HepG2 (cell line): Measurements from ENCODE around the gene CTIF. TPM values are rescaled to one million over a fixed set of nuclear protein-coding genes. Genes with fewer than 3 reads are reported as not detected.

Experiments
- ARID4A ChIP-seq: sonication (generic); formaldehyde crosslinking; IDR thresholded peaks from 2 replicates; pipeline ENCODE4 v1.5.0; 2020; ENCODE audit warnings: mild to moderate bottlenecking, missing genetic modification reagents, borderline replicate concordance
- DPF2 ChIP-seq: sonication (generic); formaldehyde crosslinking; IDR thresholded peaks from 2 replicates; pipeline ENCODE4 v1.4.0; 2020; ENCODE audit warnings: mild to moderate bottlenecking, low read depth, missing genetic modification reagents, borderline replicate concordance
- MBNL3 ChIP-seq: fragments of 250-450 bp; sonication (Bioruptor Pico); conservative IDR thresholded peaks from 2 replicates; pipeline ENCODE4 v1.8.0; 2022; ENCODE audit warnings: mild to moderate bottlenecking, inconsistent platforms
- NR2F6 ChIP-seq, 2 experiments: IDR thresholded peaks; 2 replicates each; pipeline ENCODE4 v1.6.1; 2016; ENCODE audit warnings: antibody characterized with exemption in 1 of 2, mild to moderate bottlenecking in 1 of 2
- PATZ1 ChIP-seq: sonication (generic); formaldehyde crosslinking; IDR thresholded peaks from 2 replicates; pipeline ENCODE4 v1.4.0; 2020; ENCODE audit warnings: missing genetic modification reagents
- REL ChIP-seq: sonication (generic); formaldehyde crosslinking; conservative IDR thresholded peaks from 2 replicates; pipeline ENCODE4 v1.8.0; 2022; ENCODE audit warnings: mild to moderate bottlenecking, missing genetic modification reagents, moderate library complexity
- RORA ChIP-seq: sonication (generic); formaldehyde crosslinking; IDR thresholded peaks from 2 replicates; pipeline ENCODE4 v1.5.0; 2020; ENCODE audit warnings: mild to moderate bottlenecking, missing genetic modification reagents, moderate library complexity
- SNAPC5 ChIP-seq: sonication (generic); formaldehyde crosslinking; IDR thresholded peaks from 2 replicates; pipeline ENCODE4 v1.8.1; 2023; ENCODE audit warnings: mild to moderate bottlenecking, missing genetic modification reagents, borderline replicate concordance
- SRSF9 ChIP-seq: fragments of 200-400 bp; formaldehyde crosslinking; IDR thresholded peaks from 2 replicates; pipeline ENCODE4 v1.6.1; 2018; ENCODE audit warnings: borderline replicate concordance, mild to moderate bottlenecking, low read depth, low read length; ENCODE audit not compliant: insufficient read depth, poor library complexity, severe bottlenecking
- TP53 ChIP-seq: sonication (generic); formaldehyde crosslinking; conservative IDR thresholded peaks from 2 replicates; pipeline ENCODE4 v1.4.0; 2020; ENCODE audit warnings: missing genetic modification reagents
- ZNF468 ChIP-seq: sonication (generic); formaldehyde crosslinking; IDR thresholded peaks from 2 replicates; pipeline ENCODE4 v1.8.0; 2022; ENCODE audit warnings: mild to moderate bottlenecking, moderate library complexity, missing genetic modification reagents
- ZNF512B ChIP-seq: sonication (generic); formaldehyde crosslinking; IDR thresholded peaks from 2 replicates; pipeline ENCODE4 v1.5.1; 2020; ENCODE audit warnings: missing genetic modification reagents, mild to moderate bottlenecking, borderline replicate concordance
- ZNF678 ChIP-seq: sonication (generic); formaldehyde crosslinking; IDR thresholded peaks from 2 replicates; pipeline ENCODE4 v1.4.0; 2020; ENCODE audit warnings: mild to moderate bottlenecking, missing genetic modification reagents
- ZNF703 ChIP-seq: sonication (generic); formaldehyde crosslinking; IDR thresholded peaks from 2 replicates; pipeline ENCODE4 v1.5.1; 2020; ENCODE audit warnings: missing genetic modification reagents, mild to moderate bottlenecking, moderate library complexity, borderline replicate concordance
- ZNF780A ChIP-seq: sonication (generic); formaldehyde crosslinking; IDR thresholded peaks from 2 replicates; pipeline ENCODE4 v1.8.0; 2022; ENCODE audit warnings: mild to moderate bottlenecking, missing genetic modification reagents, moderate library complexity
- ZNF841 ChIP-seq: sonication (generic); formaldehyde crosslinking; IDR thresholded peaks from 2 replicates; pipeline ENCODE4 v1.8.1; 2023; ENCODE audit warnings: missing genetic modification reagents, borderline replicate concordance
- polyA plus RNA-seq, 8 experiments: library from polyadenylated mRNA; depleted of rRNA in 3 of 8; stranded (reverse) in 7 of 8; unstranded in 1 of 8; fragments of >200 nt; fragmentation: Illumina TruSeq in 4 of 8; extraction: Trizol in 4 of 8; gene quantifications; 2 replicates each; pipeline versions ENCODE4 v1.2.1 to v1.2.3, GENCODE V29; 2011 to 2016; ENCODE audit warnings: low read depth in 4 of 8, missing spikeins in 1 of 8, mixed read lengths in 1 of 8; ENCODE audit not compliant: insufficient read depth in 1 of 8
- total RNA-seq, 5 experiments: library from RNA; depleted of rRNA; stranded (reverse); fragments of >200 nt; fragmentation: Illumina TruSeq; extraction: Trizol; gene quantifications; 2 replicates each; pipeline ENCODE4 v1.2.3, GENCODE V29; 2016; ENCODE audit warnings: low read depth in 1 of 5

CTIF gene
- total and polyA plus RNA-seq, 2 of the 13 experiments (the other 11 are each of a cell fraction or from before 2014, with no cell fraction given): 18.2 to 28.0 TPM

DNA sequence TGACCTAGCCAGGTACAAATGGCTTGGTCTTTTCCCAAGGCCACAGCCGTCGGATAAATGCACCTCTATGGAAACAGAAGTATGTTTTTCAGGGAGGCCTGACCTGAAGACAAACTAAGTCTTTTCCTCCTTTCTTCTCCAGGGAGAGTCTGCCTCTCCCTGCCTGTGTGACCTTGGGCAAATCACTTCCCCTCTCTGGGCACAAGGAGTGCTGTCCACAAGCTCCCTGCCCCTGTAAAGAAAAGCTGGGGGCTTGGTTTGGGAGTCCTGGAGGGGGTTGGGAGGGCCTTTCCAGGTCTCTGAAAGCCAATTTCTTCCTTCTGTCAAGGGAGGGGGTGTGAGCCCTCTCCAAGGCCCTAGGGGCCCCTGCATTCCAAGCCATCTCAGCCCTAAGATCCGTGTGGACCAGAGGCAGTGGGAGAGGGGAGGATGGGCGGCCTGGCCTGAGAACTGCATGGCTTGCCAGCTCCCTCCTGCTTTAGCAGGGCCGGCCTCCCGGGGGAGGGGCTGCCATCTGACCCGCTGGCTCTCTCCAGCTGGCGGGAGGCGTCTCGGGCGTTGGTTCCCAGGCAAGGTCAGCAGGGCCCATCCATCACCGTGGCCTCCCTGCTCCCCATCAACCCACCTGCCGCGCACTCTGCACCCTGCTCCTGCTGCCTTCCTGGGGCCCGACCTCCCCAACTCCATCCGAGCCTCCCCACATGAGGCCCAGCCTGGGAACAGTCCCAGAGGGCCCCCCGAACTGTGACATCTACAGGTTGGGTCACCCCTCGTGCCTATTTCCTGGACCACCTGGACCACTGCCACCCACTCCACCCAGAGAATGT, 350.5 kb downstream of the CTIF start (continued):
- TF ChIP-seq SRSF9: no peak
- TF ChIP-seq MBNL3: no peak
- TF ChIP-seq RORA (CRISPR knock-in tag): no peak
- TF ChIP-seq ZNF468 (CRISPR knock-in tag): no peak
- TF ChIP-seq DPF2: no peak
- TF ChIP-seq REL: no peak
- TF ChIP-seq PATZ1 (CRISPR knock-in tag): peak; percentile 73
- no peak for TF ChIP-seq NR2F6 (IDR thresholded peaks at IDR 0.05)
- TF ChIP-seq NR2F6 (CRISPR knock-in tag; IDR thresholded peaks at IDR 0.05): peak; percentile 52; the same call in 1 of the 2 replicates
- peak; percentile 35; the same call in 1 of the 2 replicates for TF ChIP-seq ARID4A (CRISPR knock-in tag)
- no peak for TF ChIP-seq TP53 (CRISPR knock-in tag)
- TF ChIP-seq ZNF678: no peak
- no peak for TF ChIP-seq ZNF512B
- no peak for TF ChIP-seq ZNF780A (CRISPR knock-in tag)
- no peak for TF ChIP-seq ZNF841
- TF ChIP-seq SNAPC5 (CRISPR knock-in tag): no peak
- TF ChIP-seq ZNF703: no peak
